GM19395 (cell line): ENCODE measurements around the gene MPRIP.

Source experiments
- ATAC-seq: cut with Tn5 transposase; IDR thresholded peaks from one replicate; pipeline ENCODE4 v1.9.1; 2021; ENCODE audit warnings: mild to moderate bottlenecking, moderate library complexity; ENCODE audit not compliant: unreplicated experiment

The MPRIP gene

GRCh38 chr17:17107281-17107680, 65.0 kb downstream of the MPRIP start:
- ATAC-seq, result no peak

- no peak for ATAC-seq
Observed at GRCh38 chr17:17107891-17108431, 65.7 kb downstream of the MPRIP start.

GRCh38 chr17:17108451-17109049, 66.3 kb downstream of the MPRIP start:
- no peak for ATAC-seq

- no peak for ATAC-seq
Observed at GRCh38 chr17:17109256-17109655, 67.0 kb downstream of the MPRIP start.

- no peak for ATAC-seq
Observed at GRCh38 chr17:17109907-17110306, 67.7 kb downstream of the MPRIP start.

- no peak for ATAC-seq
Observed at GRCh38 chr17:17110520-17110919, 68.3 kb downstream of the MPRIP start.

GRCh38 chr17:17111401-17112393, 69.4 kb downstream of the MPRIP start:
- ATAC-seq, result no peak

- ATAC-seq, result no peak
Observed at GRCh38 chr17:17112628-17113200, 70.5 kb downstream of the MPRIP start.

GRCh38 chr17:17114592-17115225, 72.5 kb downstream of the MPRIP start:
- ATAC-seq, result no peak

- ATAC-seq, result no peak
Observed at GRCh38 chr17:17115620-17116019, 73.4 kb downstream of the MPRIP start.

- no peak for ATAC-seq
Observed at GRCh38 chr17:17116406-17116805, 74.1 kb downstream of the MPRIP start.

GRCh38 chr17:17117923-17118322, 75.7 kb downstream of the MPRIP start:
- no peak for ATAC-seq

GRCh38 chr17:17118399-17118798, 76.1 kb downstream of the MPRIP start:
- ATAC-seq, result no peak

- no peak for ATAC-seq
Observed at GRCh38 chr17:17119106-17119505, 76.8 kb downstream of the MPRIP start.

- no peak for ATAC-seq
Observed at GRCh38 chr17:17119533-17119932, 77.3 kb downstream of the MPRIP start.

- no peak for ATAC-seq
Observed at GRCh38 chr17:17120294-17120693, 78.0 kb downstream of the MPRIP start.

- ATAC-seq, result no peak
Observed at GRCh38 chr17:17120701-17121100, 78.4 kb downstream of the MPRIP start.

GRCh38 chr17:17121162-17121561, 78.9 kb downstream of the MPRIP start:
- ATAC-seq, result no peak

GRCh38 chr17:17122781-17123483, 80.7 kb downstream of the MPRIP start:
- no peak for ATAC-seq

GRCh38 chr17:17124341-17124740, 82.1 kb downstream of the MPRIP start:
- ATAC-seq, result no peak
